ENCODE results near the gene ANP32D. TPM values are rescaled to one million over a fixed set of nuclear protein-coding genes. Genes with fewer than 3 reads are reported as not detected.
"Not testable (repeated sequence)": the region's sequence is repeated elsewhere in the genome, so short reads cannot be mapped to it uniquely, and the experiment has no call there.

The ANP32D gene
- total RNA-seq, 4 donors from 2014 or later, result 1.2 TPM; not detected in 3

GRCh38 chr12:48454667-48455066, 17.7 kb upstream of the ANP32D start:
- WGBS, 2 donors (ENCODE audit: low coverage in 1 of 2), result 40 to 80% methylated on average over 1 of the region's 1 CpG
- H3K9me3 ChIP-seq, result peaks cover 0 to 3% (median 0%) of the 10 kb centered on the region in 3 donors
- no peaks in the 10 kb centered on the region for H3K27me3 ChIP-seq
- H3K4me3 ChIP-seq, result no peak overlapping the region
- H3K27ac ChIP-seq, result no peak overlapping the region
- TF ChIP-seq POLR2AphosphoS5 (IDR thresholded peaks at IDR 0.05) (no peak), POLR2A (IDR thresholded peaks at IDR 0.05) (no peak)
- TF ChIP-seq, protein P1, sequence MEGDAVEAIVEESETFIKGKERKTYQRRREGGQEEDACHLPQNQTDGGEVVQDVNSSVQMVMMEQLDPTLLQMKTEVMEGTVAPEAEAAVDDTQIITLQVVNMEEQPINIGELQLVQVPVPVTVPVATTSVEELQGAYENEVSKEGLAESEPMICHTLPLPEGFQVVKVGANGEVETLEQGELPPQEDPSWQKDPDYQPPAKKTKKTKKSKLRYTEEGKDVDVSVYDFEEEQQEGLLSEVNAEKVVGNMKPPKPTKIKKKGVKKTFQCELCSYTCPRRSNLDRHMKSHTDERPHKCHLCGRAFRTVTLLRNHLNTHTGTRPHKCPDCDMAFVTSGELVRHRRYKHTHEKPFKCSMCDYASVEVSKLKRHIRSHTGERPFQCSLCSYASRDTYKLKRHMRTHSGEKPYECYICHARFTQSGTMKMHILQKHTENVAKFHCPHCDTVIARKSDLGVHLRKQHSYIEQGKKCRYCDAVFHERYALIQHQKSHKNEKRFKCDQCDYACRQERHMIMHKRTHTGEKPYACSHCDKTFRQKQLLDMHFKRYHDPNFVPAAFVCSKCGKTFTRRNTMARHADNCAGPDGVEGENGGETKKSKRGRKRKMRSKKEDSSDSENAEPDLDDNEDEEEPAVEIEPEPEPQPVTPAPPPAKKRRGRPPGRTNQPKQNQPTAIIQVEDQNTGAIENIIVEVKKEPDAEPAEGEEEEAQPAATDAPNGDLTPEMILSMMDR (IDR thresholded peaks at IDR 0.05), result peak; percentile 11 to 61 (median 43)
- no peaks in the 10 kb centered on the region for H3K36me3 ChIP-seq
- no peak for ATAC-seq
- H3K4me1 ChIP-seq, result no peaks in the 10 kb centered on the region

- H3K9me3 ChIP-seq, result peaks cover 0 to 2% (median 0%) of the 10 kb centered on the region in 3 donors
- 38 to 60% methylated on average over 1 to 2 of the region's 2 CpGs for WGBS, 2 donors (ENCODE audit: low coverage in 1 of 2)
- no peak for TF ChIP-seq EP300 (IDR thresholded peaks at IDR 0.05)
- TF ChIP-seq POLR2AphosphoS5 (IDR thresholded peaks at IDR 0.05), result no peak
- no peak for TF ChIP-seq POLR2A (IDR thresholded peaks at IDR 0.05)
- H3K27ac ChIP-seq, result no peak overlapping the region
- H3K27me3 ChIP-seq, result no peaks in the 10 kb centered on the region
- H3K4me3 ChIP-seq, result no peak overlapping the region
- no peak for ATAC-seq
- H3K36me3 ChIP-seq, result no peaks in the 10 kb centered on the region
- H3K4me1 ChIP-seq, result no peaks in the 10 kb centered on the region
Measured at GRCh38 chr12:48455116-48455515, 17.2 kb upstream of the ANP32D start.

DNA sequence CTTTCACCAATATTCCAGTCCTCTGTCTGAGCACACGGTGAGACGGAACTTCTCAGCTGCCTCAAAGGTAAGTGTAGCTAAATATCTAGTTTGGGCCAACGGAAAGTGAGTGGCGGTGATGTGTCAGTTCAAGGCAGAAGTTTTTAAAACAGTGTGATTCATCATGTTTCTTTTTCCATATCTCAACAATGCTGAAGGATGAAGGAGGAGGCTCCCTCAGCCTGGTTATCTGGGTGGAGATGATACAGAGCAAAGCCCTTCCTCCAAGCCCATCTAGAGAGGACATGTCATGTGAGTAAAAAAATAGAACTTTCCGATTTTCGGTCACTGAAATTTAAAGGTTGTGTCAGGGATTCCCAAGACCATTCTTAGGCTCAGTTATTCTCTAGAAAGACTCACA, 13.1 kb upstream of the ANP32D start:
- TF ChIP-seq POLR2AphosphoS5 (IDR thresholded peaks at IDR 0.05) (no peak), EP300 (IDR thresholded peaks at IDR 0.05) (no peak), POLR2A (IDR thresholded peaks at IDR 0.05) (no peak)
- TF ChIP-seq, protein P1 (IDR thresholded peaks at IDR 0.05), result no peak
- no peak for ATAC-seq
- H3K4me1 ChIP-seq, result no peaks in the 10 kb centered on the region
- 85 to 89% methylated on average over 3 to 6 of the region's 6 CpGs for WGBS, 2 donors (ENCODE audit: low coverage in 1 of 2)
- H3K9me3 ChIP-seq, result no peaks in the 10 kb centered on the region
- no peaks in the 10 kb centered on the region for H3K27me3 ChIP-seq
- H3K27ac ChIP-seq, result no peak overlapping the region
- H3K36me3 ChIP-seq, result no peaks in the 10 kb centered on the region
- H3K4me3 ChIP-seq, result no peak overlapping the region

DNA sequence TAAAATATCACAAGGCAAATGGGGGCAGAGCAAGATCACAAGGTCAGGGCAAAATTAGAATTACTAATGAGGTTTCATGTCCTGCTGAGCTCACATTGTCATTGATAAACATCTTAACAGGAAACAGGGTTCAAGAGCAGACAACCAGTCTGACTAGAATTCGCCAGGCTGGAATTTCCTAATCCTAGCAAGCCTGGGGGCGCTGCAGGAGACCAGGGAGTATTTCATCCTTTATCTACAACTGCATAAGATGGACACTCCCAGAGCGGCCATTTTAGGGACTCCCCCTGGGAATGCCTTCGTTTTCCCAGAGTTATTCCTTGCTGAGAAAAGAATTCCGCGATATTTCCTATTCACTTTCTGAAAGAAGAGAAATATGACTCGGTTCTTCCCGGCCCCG, 3.3 kb upstream of the ANP32D start:
- H3K4me3 ChIP-seq, H3K4me1 ChIP-seq, ATAC-seq, H3K27ac ChIP-seq, H3K27me3 ChIP-seq, H3K36me3 ChIP-seq: not testable (repeated sequence)
- peaks cover 0 to 49% (median 0%) of the 10 kb centered on the region in 3 donors for H3K9me3 ChIP-seq
- 78 to 82% methylated on average over 6 to 9 of the region's 9 CpGs for WGBS, 2 donors (ENCODE audit: low coverage in 1 of 2)

DNA sequence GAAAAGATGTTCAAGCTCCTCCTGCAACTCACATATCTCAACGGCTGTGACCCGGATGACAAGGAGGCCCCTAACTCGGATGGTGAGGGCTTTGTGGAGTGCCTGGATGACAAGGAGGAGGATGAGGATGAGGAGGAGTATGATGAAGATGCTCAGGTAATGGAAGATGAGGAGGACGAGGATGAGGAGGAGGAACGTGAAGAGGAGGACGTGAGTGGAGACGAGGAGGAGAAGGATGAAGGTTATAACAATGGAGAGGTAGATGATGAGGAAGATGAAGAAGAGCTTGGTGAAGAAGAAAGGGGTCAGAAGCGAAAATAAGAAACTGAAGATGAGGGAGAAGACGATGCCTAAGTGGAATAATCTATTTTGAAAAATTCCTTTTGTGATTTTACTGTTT, 702 bp downstream of the ANP32D start:
- Histone ChIP-seq H3K36me3 (no peaks in the 10 kb centered on the region), H3K4me3 (no peak overlapping the region), H3K9me3 (peaks cover 0 to 40% (median 1%) of the 10 kb centered on the region in 3 donors), H3K4me1 (no peaks in the 10 kb centered on the region), H3K27ac (no peak overlapping the region), H3K27me3 (no peaks in the 10 kb centered on the region)
- no peak for ATAC-seq
- 73 to 75% methylated on average over 9 of the region's 9 CpGs for WGBS, 2 donors (ENCODE audit: low coverage in 1 of 2)
- TF ChIP-seq, protein P1 (IDR thresholded peaks at IDR 0.05), result no peak
- TF ChIP-seq POLR2AphosphoS5 (IDR thresholded peaks at IDR 0.05) (no peak), EP300 (IDR thresholded peaks at IDR 0.05) (no peak)

DNA sequence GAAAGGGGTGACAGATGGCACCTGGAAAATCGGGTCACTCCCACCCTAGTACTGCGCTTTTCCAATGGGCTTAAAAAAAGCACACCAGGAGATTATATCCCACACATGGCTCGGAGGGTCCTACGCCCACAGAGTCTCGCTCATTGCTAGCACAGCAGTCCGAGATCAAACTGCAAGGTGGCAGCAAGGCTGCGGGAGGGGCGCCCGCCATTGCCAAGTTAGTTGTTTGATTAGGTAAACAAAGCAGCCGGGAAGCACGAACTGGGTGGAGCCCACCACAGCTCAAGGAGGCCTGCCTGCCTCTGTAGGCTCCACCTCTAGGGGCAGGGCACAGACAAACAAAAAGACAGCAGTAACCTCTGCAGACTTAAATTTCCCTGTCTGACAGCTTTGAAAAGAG, 2.1 kb downstream of the ANP32D start:
- H3K27ac ChIP-seq, H3K27me3 ChIP-seq, H3K4me3 ChIP-seq, H3K4me1 ChIP-seq, H3K36me3 ChIP-seq, ATAC-seq: not testable (repeated sequence)
- no CpG with 5 or more reads among the region's 11 CpGs for WGBS, 2 donors (ENCODE audit: low coverage in 1 of 2)
- peaks cover 0 to 26% (median 1%) of the 10 kb centered on the region in 3 donors for H3K9me3 ChIP-seq

DNA sequence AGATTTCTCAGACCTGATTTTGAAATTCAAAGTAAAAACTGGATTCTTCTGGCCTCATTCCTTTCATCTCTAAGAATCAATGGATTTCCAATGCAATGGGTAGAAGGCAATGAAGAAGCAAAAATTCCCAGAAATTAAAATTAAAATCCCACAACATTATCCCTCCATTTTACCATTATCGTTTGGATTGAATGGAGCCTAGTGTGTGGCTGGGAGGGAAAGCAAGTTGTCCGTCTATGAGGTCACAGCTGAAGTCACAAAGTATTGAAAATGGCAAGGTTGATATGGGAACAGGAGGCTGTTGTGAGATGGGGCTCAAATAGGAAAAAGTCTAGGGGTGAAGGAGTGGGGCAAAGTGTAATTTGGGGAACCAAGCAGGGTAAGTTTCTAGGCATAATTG, 9.8 kb downstream of the ANP32D start, which contains the start of gene C12orf54:
TSS of gene C12orf54 (plus strand) at position 301 of the 400 bp plus-strand sequence. CDS start 799 bp downstream, outside the sequence.
- WGBS, 2 donors (ENCODE audit: low coverage in 1 of 2), result 79 to 83% methylated on average over 2 of the region's 2 CpGs
- ATAC-seq, result no peak

More for the DNA sequence above, 9.8 kb downstream of the ANP32D start, which contains the start of gene C12orf54:
- H3K27me3 ChIP-seq, result no peaks in the 10 kb centered on the region
- no peak within 1 kb of the TSS for H3K27ac ChIP-seq
- no peaks in the 10 kb centered on the region for H3K9me3 ChIP-seq
- H3K4me1 ChIP-seq, result no peaks in the 10 kb centered on the region
- no peak within 1 kb of the TSS for H3K4me3 ChIP-seq
- no peak for TF ChIP-seq EP300 (IDR thresholded peaks at IDR 0.05)
- TF ChIP-seq, protein P1 (IDR thresholded peaks at IDR 0.05), result no peak
- no peak for TF ChIP-seq POLR2AphosphoS5 (IDR thresholded peaks at IDR 0.05)
- no peak for TF ChIP-seq POLR2A (IDR thresholded peaks at IDR 0.05)
- H3K36me3 ChIP-seq, result no peaks in the 10 kb centered on the region

All from gastroesophageal sphincter (tissue), 4 donors.